Inferior parietal cortex (tissue), 1 donor: Measurements from ENCODE around the gene RIC1.
"Not testable (repeated sequence)": the region's sequence is repeated elsewhere in the genome, so short reads cannot be mapped to it uniquely, and the experiment has no call there.

Source experiments
- DNase-seq: peaks from one replicate; pipeline ENCODE4 v3.0.0-alpha.2; 2016; ENCODE audit errors: extremely low spot score

Gene RIC1

GRCh38 chr9:5621327-5621726 is 7.6 kb upstream of the RIC1 start:
- no peak for DNase-seq

GRCh38 chr9:5622016-5622415 is 6.9 kb upstream of the RIC1 start:
- no peak for DNase-seq

- no peak for DNase-seq
Measured at GRCh38 chr9:5624655-5625054, 4.3 kb upstream of the RIC1 start.

- peak; percentile 71 for DNase-seq
Measured at GRCh38 chr9:5626727-5627634, 1.9 kb upstream of the RIC1 start.

- DNase-seq = not testable (repeated sequence)
Measured at GRCh38 chr9:5627686-5628085, 1.2 kb upstream of the RIC1 start.

GRCh38 chr9:5628183-5628529 is 751 bp upstream of the RIC1 start:
- DNase-seq = no peak

GRCh38 chr9:5629312-5630080 is 589 bp downstream of the RIC1 start:
- DNase-seq = peak; percentile 47

- no peak for DNase-seq
Measured at GRCh38 chr9:5630081-5630507, 1.2 kb downstream of the RIC1 start.

GRCh38 chr9:5631026-5631425 is 2.1 kb downstream of the RIC1 start:
- DNase-seq = no peak

GRCh38 chr9:5632540-5632939 is 3.6 kb downstream of the RIC1 start:
- DNase-seq = no peak

- no peak for DNase-seq
Measured at GRCh38 chr9:5633243-5633642, 4.3 kb downstream of the RIC1 start.

GRCh38 chr9:5635390-5635789 is 6.5 kb downstream of the RIC1 start:
- DNase-seq = no peak

GRCh38 chr9:5639816-5640215 is 10.9 kb downstream of the RIC1 start:
- DNase-seq = no peak

- no peak for DNase-seq
Measured at GRCh38 chr9:5642170-5642569, 13.3 kb downstream of the RIC1 start.

- DNase-seq = no peak
Measured at GRCh38 chr9:5643005-5643624, 14.2 kb downstream of the RIC1 start.

GRCh38 chr9:5644501-5644900 is 15.6 kb downstream of the RIC1 start:
- DNase-seq = no peak

- no peak for DNase-seq
Measured at GRCh38 chr9:5646116-5646515, 17.2 kb downstream of the RIC1 start.

GRCh38 chr9:5650356-5651105 is 21.6 kb downstream of the RIC1 start:
- no peak for DNase-seq

- no peak for DNase-seq
Measured at GRCh38 chr9:5651246-5651645, 22.3 kb downstream of the RIC1 start.

- no peak for DNase-seq
Measured at GRCh38 chr9:5652821-5653220, 23.9 kb downstream of the RIC1 start.

- DNase-seq = not testable (repeated sequence)
Measured at GRCh38 chr9:5662804-5663203, 33.9 kb downstream of the RIC1 start.

GRCh38 chr9:5665059-5665458 is 36.2 kb downstream of the RIC1 start:
- DNase-seq = no peak
